HG03565 (cell line): Measurements from ENCODE around the gene PAX2.

Experiments
- ATAC-seq: cut with Tn5 transposase; IDR thresholded peaks from one replicate; pipeline ENCODE4 v1.9.1; 2021; ENCODE audit warnings: mild to moderate bottlenecking, moderate library complexity; ENCODE audit not compliant: unreplicated experiment

Gene PAX2

GRCh38 chr10:100737355-100738054 is 7.9 kb upstream of the PAX2 start:
- ATAC-seq = no peak

- ATAC-seq = no peak
Observed at GRCh38 chr10:100738055-100738827, 7.1 kb upstream of the PAX2 start.

GRCh38 chr10:100739517-100740368 is 5.6 kb upstream of the PAX2 start:
- no peak for ATAC-seq

GRCh38 chr10:100740476-100741377 is 4.7 kb upstream of the PAX2 start:
- no peak for ATAC-seq

GRCh38 chr10:100741378-100742075 is 3.9 kb upstream of the PAX2 start:
- no peak for ATAC-seq

GRCh38 chr10:100742076-100742771 is 3.2 kb upstream of the PAX2 start:
- ATAC-seq = no peak

- ATAC-seq = no peak
Observed at GRCh38 chr10:100742936-100743335, 2.4 kb upstream of the PAX2 start.

GRCh38 chr10:100743626-100744135 is 1.7 kb upstream of the PAX2 start:
- ATAC-seq = no peak

- no peak for ATAC-seq
Observed at GRCh38 chr10:100744136-100744986, 1.0 kb upstream of the PAX2 start.

- no peak for ATAC-seq
Observed at GRCh38 chr10:100745882-100746783, 751 bp downstream of the PAX2 start.

- no peak for ATAC-seq
Observed at GRCh38 chr10:100746784-100747455, 1.5 kb downstream of the PAX2 start.

GRCh38 chr10:100747456-100748230 is 2.3 kb downstream of the PAX2 start:
- ATAC-seq = no peak

- ATAC-seq = no peak
Observed at GRCh38 chr10:100748231-100749058, 3.1 kb downstream of the PAX2 start.

- no peak for ATAC-seq
Observed at GRCh38 chr10:100749059-100749308, 3.6 kb downstream of the PAX2 start.
